ENCODE results near the gene UFC1. TPM values are rescaled to one million over a fixed set of nuclear protein-coding genes. Genes with fewer than 3 reads are reported as not detected.

The UFC1 gene
- total and polyA plus RNA-seq, 2 of the 13 experiments (the other 11 are each of a cell fraction or from before 2014, with no cell fraction given): 72.8 to 85.2 TPM

- TF ChIP-seq RXRB (CRISPR knock-in tag; IDR thresholded peaks at IDR 0.05; ENCODE audit: borderline replicate concordance): no peak
- no peak for TF ChIP-seq ZIK1 (CRISPR knock-in tag; IDR thresholded peaks at IDR 0.05; ENCODE audit: borderline replicate concordance, low read depth)
- TF ChIP-seq FUBP1 (CRISPR knock-in tag; IDR thresholded peaks at IDR 0.05; ENCODE audit: borderline replicate concordance): no peak
- no peak for TF ChIP-seq ZNF383 (CRISPR knock-in tag; IDR thresholded peaks at IDR 0.05; ENCODE audit: borderline replicate concordance)
- peak; percentile 32; the same call in 1 of the 2 replicates for TF ChIP-seq HES4 (CRISPR knock-in tag; IDR thresholded peaks at IDR 0.05; ENCODE audit: borderline replicate concordance)
- TF ChIP-seq, protein P1, sequence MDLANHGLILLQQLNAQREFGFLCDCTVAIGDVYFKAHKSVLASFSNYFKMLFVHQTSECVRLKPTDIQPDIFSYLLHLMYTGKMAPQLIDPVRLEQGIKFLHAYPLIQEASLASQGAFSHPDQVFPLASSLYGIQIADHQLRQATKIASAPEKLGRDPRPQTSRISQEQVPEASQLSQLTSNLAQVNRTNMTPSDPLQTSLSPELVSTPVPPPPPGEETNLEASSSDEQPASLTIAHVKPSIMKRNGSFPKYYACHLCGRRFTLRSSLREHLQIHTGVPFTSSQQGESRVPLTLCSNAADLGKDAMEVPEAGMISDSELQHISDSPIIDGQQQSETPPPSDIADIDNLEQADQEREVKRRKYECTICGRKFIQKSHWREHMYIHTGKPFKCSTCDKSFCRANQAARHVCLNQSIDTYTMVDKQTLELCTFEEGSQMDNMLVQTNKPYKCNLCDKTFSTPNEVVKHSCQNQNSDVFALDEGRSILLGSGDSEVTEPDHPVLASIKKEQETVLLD (CRISPR knock-in tag; IDR thresholded peaks at IDR 0.05; ENCODE audit: low read depth): no peak
- TF ChIP-seq ZNF430 (CRISPR knock-in tag; IDR thresholded peaks at IDR 0.05): no peak; the same call in 1 of the 2 replicates
- TF ChIP-seq TBX3 (IDR thresholded peaks at IDR 0.05; ENCODE audit: borderline replicate concordance): no peak
- no peak for TF ChIP-seq ZNF609 (CRISPR knock-in tag; IDR thresholded peaks at IDR 0.05; ENCODE audit: borderline replicate concordance)
- TF ChIP-seq, protein P2, sequence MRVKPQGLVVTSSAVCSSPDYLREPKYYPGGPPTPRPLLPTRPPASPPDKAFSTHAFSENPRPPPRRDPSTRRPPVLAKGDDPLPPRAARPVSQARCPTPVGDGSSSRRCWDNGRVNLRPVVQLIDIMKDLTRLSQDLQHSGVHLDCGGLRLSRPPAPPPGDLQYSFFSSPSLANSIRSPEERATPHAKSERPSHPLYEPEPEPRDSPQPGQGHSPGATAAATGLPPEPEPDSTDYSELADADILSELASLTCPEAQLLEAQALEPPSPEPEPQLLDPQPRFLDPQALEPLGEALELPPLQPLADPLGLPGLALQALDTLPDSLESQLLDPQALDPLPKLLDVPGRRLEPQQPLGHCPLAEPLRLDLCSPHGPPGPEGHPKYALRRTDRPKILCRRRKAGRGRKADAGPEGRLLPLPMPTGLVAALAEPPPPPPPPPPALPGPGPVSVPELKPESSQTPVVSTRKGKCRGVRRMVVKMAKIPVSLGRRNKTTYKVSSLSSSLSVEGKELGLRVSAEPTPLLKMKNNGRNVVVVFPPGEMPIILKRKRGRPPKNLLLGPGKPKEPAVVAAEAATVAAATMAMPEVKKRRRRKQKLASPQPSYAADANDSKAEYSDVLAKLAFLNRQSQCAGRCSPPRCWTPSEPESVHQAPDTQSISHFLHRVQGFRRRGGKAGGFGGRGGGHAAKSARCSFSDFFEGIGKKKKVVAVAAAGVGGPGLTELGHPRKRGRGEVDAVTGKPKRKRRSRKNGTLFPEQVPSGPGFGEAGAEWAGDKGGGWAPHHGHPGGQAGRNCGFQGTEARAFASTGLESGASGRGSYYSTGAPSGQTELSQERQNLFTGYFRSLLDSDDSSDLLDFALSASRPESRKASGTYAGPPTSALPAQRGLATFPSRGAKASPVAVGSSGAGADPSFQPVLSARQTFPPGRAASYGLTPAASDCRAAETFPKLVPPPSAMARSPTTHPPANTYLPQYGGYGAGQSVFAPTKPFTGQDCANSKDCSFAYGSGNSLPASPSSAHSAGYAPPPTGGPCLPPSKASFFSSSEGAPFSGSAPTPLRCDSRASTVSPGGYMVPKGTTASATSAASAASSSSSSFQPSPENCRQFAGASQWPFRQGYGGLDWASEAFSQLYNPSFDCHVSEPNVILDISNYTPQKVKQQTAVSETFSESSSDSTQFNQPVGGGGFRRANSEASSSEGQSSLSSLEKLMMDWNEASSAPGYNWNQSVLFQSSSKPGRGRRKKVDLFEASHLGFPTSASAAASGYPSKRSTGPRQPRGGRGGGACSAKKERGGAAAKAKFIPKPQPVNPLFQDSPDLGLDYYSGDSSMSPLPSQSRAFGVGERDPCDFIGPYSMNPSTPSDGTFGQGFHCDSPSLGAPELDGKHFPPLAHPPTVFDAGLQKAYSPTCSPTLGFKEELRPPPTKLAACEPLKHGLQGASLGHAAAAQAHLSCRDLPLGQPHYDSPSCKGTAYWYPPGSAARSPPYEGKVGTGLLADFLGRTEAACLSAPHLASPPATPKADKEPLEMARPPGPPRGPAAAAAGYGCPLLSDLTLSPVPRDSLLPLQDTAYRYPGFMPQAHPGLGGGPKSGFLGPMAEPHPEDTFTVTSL (CRISPR knock-in tag; IDR thresholded peaks at IDR 0.05; ENCODE audit: borderline replicate concordance): 0 out of 2 replicates have a peak, but pooled peaks have one; percentile 23
- TF ChIP-seq, protein P3, sequence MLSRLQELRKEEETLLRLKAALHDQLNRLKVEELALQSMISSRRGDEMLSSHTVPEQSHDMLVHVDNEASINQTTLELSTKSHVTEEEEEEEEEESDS (CRISPR knock-in tag; IDR thresholded peaks at IDR 0.05; ENCODE audit: borderline replicate concordance): no peak
- 0 out of 2 replicates have a peak, but pooled peaks have one; percentile 52 for TF ChIP-seq DNMT3B (CRISPR knock-in tag; conservative IDR thresholded peaks at IDR 0.05)
- no peak for TF ChIP-seq ZNF30 (CRISPR knock-in tag; IDR thresholded peaks at IDR 0.05)
Measured at GRCh38 chr1:161159087-161159912, 5.5 kb downstream of the UFC1 start, which contains the start of gene USP21 (continued).

Data from HepG2 (cell line).